HS-27A (cell line): ENCODE data around the gene POLL.
"Not testable (repeated sequence)": the region's sequence is repeated elsewhere in the genome, so short reads cannot be mapped to it uniquely, and the experiment has no call there.

Source experiments
- DNase-seq: peaks from one replicate; pipeline ENCODE4 v3.0.0-alpha.2; 2012; ENCODE audit warnings: low read depth, missing footprints

Gene POLL

DNA sequence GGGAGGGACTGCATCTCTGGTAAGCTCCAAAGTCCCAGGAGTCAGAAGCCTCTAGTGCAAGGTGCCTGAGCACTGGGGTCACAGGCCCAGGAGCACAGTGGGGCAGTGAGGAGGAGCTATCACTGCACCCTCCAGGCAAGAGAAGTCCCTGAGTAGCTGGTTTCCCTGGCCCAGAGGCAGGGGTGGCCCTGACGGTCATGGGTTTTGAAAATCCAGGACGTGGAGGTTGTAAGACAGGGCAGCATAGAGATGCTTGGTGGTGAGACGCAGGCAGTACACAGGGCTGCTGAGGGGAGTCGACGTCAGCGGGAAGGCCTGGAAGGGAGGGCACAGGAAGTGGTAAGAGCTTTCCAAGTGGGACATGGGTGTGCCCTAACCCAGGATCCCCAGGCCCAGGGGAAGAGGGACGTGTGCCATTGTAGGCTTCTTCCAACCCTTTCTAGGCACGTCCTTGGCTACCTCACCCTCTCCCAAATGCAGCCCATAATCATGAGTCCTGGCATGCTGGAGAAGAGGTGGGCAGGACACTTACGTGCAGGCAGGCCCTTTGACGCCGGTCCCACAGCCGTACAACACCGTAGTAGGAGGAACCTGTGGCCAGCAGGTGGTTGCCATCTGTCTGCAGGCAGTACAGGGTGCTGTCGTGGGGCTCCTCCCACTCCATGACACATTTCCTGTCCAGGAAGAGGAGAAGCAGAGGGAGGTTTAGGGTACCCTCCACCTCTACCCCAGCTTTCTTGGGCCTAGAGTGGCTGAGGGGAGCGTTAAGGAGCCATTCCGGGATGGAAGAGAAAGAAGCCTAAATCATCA is 23.2 kb upstream of the POLL start:
- DNase-seq: no peak

- DNase-seq: no peak
Observed at GRCh38 chr10:101609481-101609880, 21.4 kb upstream of the POLL start.

GRCh38 chr10:101607124-101607523 is 19.1 kb upstream of the POLL start:
- DNase-seq: no peak

- DNase-seq: no peak
Observed at GRCh38 chr10:101602761-101603398, 14.8 kb upstream of the POLL start.

DNA sequence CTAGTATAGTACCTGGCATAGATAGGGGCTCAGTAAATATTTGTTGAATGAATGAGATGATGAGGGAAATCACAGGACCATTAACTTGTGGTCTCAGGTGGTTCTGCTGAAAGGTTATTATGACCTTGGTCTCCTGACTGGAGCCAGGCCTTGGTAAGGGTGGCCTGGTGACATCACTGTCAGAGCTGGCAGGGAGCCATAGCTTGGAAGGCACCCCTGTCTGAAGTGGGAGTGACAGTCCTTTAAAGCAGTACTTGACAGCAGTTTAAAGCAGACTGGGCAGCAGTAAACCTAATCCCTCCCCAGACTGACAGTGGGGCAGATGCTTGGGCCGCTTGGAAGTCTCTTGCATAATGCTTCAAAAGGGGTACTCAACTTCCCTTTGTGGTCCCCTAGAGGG is 13.5 kb upstream of the POLL start:
- no peak for DNase-seq

DNA sequence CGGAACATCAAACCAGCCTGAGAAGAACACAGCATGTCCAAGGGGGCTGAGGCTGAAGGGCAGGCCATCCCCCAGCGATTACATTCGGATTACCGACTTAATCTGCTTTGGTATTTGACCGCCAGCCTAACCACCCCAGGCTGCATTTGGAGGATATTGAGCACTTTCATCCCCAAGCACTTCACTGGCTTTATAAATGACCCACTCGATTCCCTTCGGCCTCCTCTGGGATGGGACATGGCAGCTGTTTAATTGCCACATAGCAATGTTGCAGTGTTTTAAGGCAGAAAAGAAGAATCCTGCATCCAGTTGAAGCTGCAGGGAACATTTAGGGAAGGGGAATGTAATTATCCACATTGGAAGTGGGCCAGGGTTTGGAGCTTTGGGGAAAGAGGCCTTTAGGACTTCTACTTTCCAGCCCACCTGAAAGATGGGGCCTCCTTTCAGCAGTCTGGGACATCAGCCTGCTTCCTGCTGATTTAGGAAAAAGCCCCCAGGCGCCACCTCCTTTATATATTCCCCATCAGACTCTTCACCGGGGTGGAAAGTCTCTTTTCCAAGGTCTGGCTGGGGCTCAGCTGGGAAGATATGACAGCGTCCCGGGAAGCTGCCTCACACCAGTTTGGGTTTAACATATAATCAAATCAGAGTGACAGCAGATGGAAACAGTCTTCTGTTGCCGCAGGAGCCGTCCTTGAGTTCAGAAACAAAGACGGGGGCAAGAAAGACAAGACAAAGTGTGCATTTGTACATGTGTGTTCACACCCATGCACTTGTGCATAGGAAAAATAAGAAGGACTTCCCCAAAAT is 9.2 kb upstream of the POLL start:
- no peak for DNase-seq

- DNase-seq: no peak
Observed at GRCh38 chr10:101595591-101596433, 7.8 kb upstream of the POLL start.

DNA sequence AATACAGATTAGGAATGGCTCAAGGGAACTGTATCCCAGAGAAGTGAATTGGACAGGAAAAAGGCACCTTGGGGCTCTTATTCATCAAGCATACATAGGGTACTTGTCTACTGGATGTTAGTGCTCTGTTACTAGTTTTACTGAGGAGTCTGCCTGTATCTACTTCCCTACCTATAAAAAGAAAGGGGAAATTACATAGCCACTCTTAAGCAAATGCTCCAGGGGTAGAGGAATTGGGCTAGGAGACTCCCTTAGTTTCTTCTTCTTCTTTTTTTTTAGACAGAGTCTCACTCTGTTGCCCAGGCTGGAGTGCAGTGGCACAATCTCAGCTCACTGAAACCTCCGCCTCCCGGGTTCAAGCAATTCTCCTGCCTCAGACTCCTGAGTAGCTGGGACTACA is 5.3 kb upstream of the POLL start:
- not testable (repeated sequence) for DNase-seq

DNA sequence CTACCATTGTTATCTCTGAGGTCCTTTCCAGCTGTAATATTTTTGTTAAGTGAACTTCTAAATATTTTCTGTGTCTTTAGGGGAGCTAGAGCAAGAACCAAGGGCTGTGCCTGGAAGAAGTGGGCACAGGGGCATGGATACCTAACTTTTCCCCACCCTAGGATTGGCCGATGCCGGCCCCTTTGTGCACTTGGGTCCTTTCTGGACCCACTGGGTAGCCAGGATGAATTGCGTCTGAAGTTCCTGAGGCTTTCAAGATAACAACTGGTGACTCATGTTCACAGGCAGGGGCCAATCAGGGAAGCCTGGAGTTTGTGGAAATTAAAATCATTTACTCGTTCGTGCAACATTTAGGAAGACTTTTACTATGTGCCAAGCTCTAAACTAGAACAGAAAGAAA is 822 bp upstream of the POLL start:
- no peak for DNase-seq

- DNase-seq: no peak
Observed at GRCh38 chr10:101585841-101586240, 2.2 kb downstream of the POLL start.

- no peak for DNase-seq
Observed at GRCh38 chr10:101580486-101581399, 7.3 kb downstream of the POLL start.

- DNase-seq: no peak
Observed at GRCh38 chr10:101579516-101579870, 8.6 kb downstream of the POLL start.

- no peak for DNase-seq
Observed at GRCh38 chr10:101578803-101579515, 9.1 kb downstream of the POLL start.

DNA sequence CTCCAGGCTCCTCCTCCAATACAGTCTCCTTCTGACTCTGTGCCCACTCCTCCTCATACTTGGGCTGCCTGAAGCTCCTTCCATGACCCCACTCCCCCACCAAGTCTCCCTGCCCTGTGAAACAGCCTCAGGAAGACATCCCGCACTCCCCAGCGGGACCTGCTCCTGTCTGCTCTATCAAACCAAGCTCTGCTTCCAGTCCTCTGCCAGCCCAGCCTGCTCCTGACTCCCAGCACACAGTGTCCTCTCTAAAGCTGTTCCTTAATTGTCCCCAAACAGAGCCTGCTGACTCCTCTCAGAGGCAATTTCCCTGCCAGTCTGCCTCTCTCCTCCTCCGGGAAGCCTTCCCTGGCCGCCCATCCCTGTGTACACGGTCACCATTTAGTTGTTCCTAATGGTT is 9.9 kb downstream of the POLL start:
- no peak for DNase-seq

GRCh38 chr10:101577121-101577871 is 10.8 kb downstream of the POLL start:
- no peak for DNase-seq

DNA sequence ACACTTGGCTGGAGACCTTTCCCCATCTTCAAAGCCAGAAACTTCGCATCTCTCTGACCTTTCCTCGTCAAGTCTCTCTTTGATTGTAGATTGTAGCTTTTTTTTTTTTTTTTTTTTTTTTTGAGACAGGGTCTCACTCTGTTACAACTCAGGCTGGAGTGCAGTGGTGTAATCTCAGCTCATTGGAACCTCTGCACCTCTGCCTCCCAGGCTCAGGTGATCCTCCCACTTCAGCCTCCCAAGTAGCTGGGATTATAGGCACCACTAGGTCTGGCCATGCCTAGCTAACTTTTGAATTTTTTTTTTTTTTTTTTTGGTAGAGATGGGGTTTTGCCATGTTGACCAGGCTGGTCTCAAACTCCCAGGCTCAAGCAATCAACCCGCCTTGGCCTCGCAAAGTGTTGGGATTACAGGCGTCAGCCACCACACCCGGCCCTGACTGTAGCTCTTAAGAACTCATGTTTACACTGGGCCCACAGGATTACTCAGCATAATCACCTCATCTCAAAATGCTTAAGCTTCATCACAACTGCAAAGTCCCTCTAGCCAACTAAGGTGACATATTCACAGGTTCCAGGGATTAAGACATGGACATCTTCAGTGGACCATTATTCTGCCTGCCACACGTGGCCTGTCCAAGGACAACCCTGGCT is 11.7 kb downstream of the POLL start:
- no peak for DNase-seq

DNA sequence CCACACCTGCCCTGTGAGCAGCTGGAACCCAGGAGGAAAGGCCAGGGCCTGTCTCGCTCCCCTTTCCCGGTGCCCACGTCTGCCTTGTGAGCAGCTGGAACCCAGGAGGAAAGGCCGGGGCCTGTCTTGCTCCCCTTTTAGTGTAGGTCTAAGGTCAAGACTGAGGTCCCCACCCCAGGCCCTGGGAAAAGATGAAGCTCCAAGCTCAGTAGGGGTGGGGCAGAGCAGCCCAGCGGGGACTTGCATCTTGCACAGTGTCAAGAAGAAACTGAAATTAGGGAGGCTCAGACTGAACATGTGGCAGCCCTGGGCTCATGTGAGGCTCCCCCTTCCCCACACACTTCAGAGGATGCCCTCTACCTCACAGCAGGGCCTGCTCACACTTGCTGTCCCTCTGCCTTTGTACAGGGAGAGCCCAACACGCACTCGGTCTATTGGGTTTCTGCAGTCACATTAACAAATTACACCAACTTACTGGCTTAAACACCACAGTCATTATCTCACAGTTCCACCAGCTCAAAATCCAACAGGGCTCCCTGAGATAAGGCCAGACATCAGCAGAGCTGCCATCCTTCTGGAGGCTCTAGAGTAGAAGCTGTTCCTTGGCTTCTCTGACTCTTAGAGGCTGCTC is 12.4 kb downstream of the POLL start:
- no peak for DNase-seq

GRCh38 chr10:101575091-101575490 is 13.0 kb downstream of the POLL start:
- DNase-seq: no peak
